ENCODE data around the gene IQSEC1. TPM values are rescaled to one million over a fixed set of nuclear protein-coding genes. Genes with fewer than 3 reads are reported as not detected.

IQSEC1 gene
- total RNA-seq, 1 donor from 2014 or later, result 148 TPM

- TF ChIP-seq CTCF (IDR thresholded peaks at IDR 0.05), result no peak
- peak overlapping the region in 1 of 2 donors; percentile 37 for H3K4me3 ChIP-seq
- H3K36me3 ChIP-seq, result no peaks in the 10 kb centered on the region
- H3K4me1 ChIP-seq, result peaks cover 3 to 33% of the 10 kb centered on the region in 2 donors
- no peaks in the 10 kb centered on the region for H3K27me3 ChIP-seq
- intact Hi-C loops (cut with DNase I), result no loop called here
- peak overlapping the region; percentile 66 to 72 for H3K27ac ChIP-seq
- H3K9me3 ChIP-seq, result no peaks in the 10 kb centered on the region
- DNase-seq (ENCODE audit: low spot score in 2 of 2), result peak in 1 of 2 donors; percentile 78
These were observed 57.7 kb downstream of the IQSEC1 start for GRCh38 chr3:13015286-13016082.

- Histone ChIP-seq H3K36me3 (no peaks in the 10 kb centered on the region), H3K4me1 (peaks cover 3 to 27% of the 10 kb centered on the region in 2 donors), H3K4me3 (peak overlapping the region in 1 of 2 donors; percentile 37), H3K27me3 (no peaks in the 10 kb centered on the region), H3K9me3 (no peaks in the 10 kb centered on the region), H3K27ac (peak overlapping the region; percentile 66 to 72)
- intact Hi-C loops (cut with DNase I), result no loop called here
- TF ChIP-seq CTCF (IDR thresholded peaks at IDR 0.05), result no peak
- DNase-seq (ENCODE audit: low spot score in 2 of 2), result no peak
These were observed 58.4 kb downstream of the IQSEC1 start for GRCh38 chr3:13014755-13015285.

- intact Hi-C loops (cut with DNase I), result no loop called here
- DNase-seq (ENCODE audit: low spot score in 2 of 2), result no peak
- peak overlapping the region; percentile 66 to 72 for H3K27ac ChIP-seq
- H3K9me3 ChIP-seq, result no peaks in the 10 kb centered on the region
- peak overlapping the region in 1 of 2 donors; percentile 37 for H3K4me3 ChIP-seq
- no peaks in the 10 kb centered on the region for H3K36me3 ChIP-seq
- H3K4me1 ChIP-seq, result peaks cover 3 to 22% of the 10 kb centered on the region in 2 donors
- TF ChIP-seq CTCF (IDR thresholded peaks at IDR 0.05), result no peak
- no peaks in the 10 kb centered on the region for H3K27me3 ChIP-seq
These were observed 59.1 kb downstream of the IQSEC1 start for GRCh38 chr3:13013994-13014754.

GRCh38 chr3:13013566-13013965, 59.7 kb downstream of the IQSEC1 start:
- intact Hi-C loops (cut with DNase I), result no loop called here
- peak overlapping the region; percentile 20 to 72 for H3K27ac ChIP-seq
- H3K4me1 ChIP-seq, result peaks cover 3 to 17% of the 10 kb centered on the region in 2 donors
- no peak for TF ChIP-seq CTCF (IDR thresholded peaks at IDR 0.05)
- H3K4me3 ChIP-seq, result no peak overlapping the region
- no peaks in the 10 kb centered on the region for H3K9me3 ChIP-seq
- no peaks in the 10 kb centered on the region for H3K27me3 ChIP-seq
- no peak for DNase-seq (ENCODE audit: low spot score in 2 of 2)
- H3K36me3 ChIP-seq, result no peaks in the 10 kb centered on the region

GRCh38 chr3:13013151-13013561, 60.1 kb downstream of the IQSEC1 start:
- Histone ChIP-seq H3K27me3 (no peaks in the 10 kb centered on the region), H3K36me3 (no peaks in the 10 kb centered on the region), H3K27ac (peak overlapping the region; percentile 13 to 54), H3K4me1 (peaks cover 0 to 13% of the 10 kb centered on the region in 2 donors), H3K4me3 (no peak overlapping the region), H3K9me3 (no peaks in the 10 kb centered on the region)
- intact Hi-C loops (cut with DNase I), result no loop called here
- no peak for DNase-seq (ENCODE audit: low spot score in 2 of 2)
- no peak for TF ChIP-seq CTCF (IDR thresholded peaks at IDR 0.05)
